HL-60 (cell line): ENCODE data around the gene SIL1.

Experiments used
- DNase-seq, 2 experiments: peaks; one replicate each; pipeline ENCODE4 v3.0.0-alpha.2; 2010 to 2020; ENCODE audit warnings: low read depth in 1 of 2, low spot score in 1 of 2
- H3K27ac ChIP-seq: fragments of 250-450 bp; sonication (Bioruptor Pico); replicated peaks from 2 replicates; pipeline ENCODE4 v1.5.1; 2020; ENCODE audit warnings: mild to moderate bottlenecking, moderate library complexity
- H3K27me3 ChIP-seq: fragments of 250-450 bp; sonication (Bioruptor Pico); 2 replicates; pipeline ENCODE4 v1.5.1; 2021; ENCODE audit warnings: mild to moderate bottlenecking, moderate library complexity; ENCODE audit not compliant: insufficient read depth, poor library complexity, severe bottlenecking
- H3K4me3 ChIP-seq: replicated peaks from 2 replicates; pipeline ENCODE4 v1.5.1; 2011; ENCODE audit warnings: mild to moderate bottlenecking, control low read depth, low read length; ENCODE audit not compliant: insufficient read depth
- CTCF ChIP-seq: IDR thresholded peaks from one replicate; pipeline ENCODE4 v1.5.1; 2011; ENCODE audit warnings: low read length, control low read depth, inconsistent platforms; ENCODE audit not compliant: insufficient read depth
- GABPA ChIP-seq: IDR thresholded peaks from 2 replicates; pipeline ENCODE4 v1.6.1; 2012; ENCODE audit warnings: low read depth
- POLR2AphosphoS5 ChIP-seq: IDR thresholded peaks from 2 replicates; pipeline ENCODE4 v1.6.1; 2012; ENCODE audit warnings: low read depth
- REST ChIP-seq: IDR thresholded peaks from 2 replicates; pipeline ENCODE4 v1.6.1; 2012; ENCODE audit warnings: low read depth; ENCODE audit not compliant: insufficient replicate concordance
- SPI1 ChIP-seq: IDR thresholded peaks from 2 replicates; pipeline ENCODE4 v1.6.1; 2012; ENCODE audit warnings: low read depth, mild to moderate bottlenecking, borderline replicate concordance

Gene SIL1

GRCh38 chr5:139019211-139019610 lies 179.0 kb downstream of the SIL1 start:
- Histone ChIP-seq H3K27ac (no peak overlapping the region), H3K4me3 (no peak overlapping the region), H3K27me3 (no peaks in the 10 kb centered on the region)
- no peak for TF ChIP-seq POLR2AphosphoS5
- no peak for DNase-seq

- no peak overlapping the region for H3K27ac ChIP-seq
- TF ChIP-seq GABPA, result no peak
- no peak for TF ChIP-seq CTCF
Observed at GRCh38 chr5:139017624-139018023, 180.5 kb downstream of the SIL1 start.

GRCh38 chr5:139016186-139016585 lies 182.0 kb downstream of the SIL1 start:
- H3K4me3 ChIP-seq, result no peak overlapping the region
- H3K27ac ChIP-seq, result no peak overlapping the region
- no peak for DNase-seq
- no peaks in the 10 kb centered on the region for H3K27me3 ChIP-seq
- TF ChIP-seq POLR2AphosphoS5 (no peak), GABPA (no peak), SPI1 (no peak), CTCF (no peak), REST (no peak)

More at GRCh38 chr5:139017624-139018023, 180.5 kb downstream of the SIL1 start:
- Histone ChIP-seq H3K4me3 (no peak overlapping the region), H3K27me3 (no peaks in the 10 kb centered on the region)
- no peak for DNase-seq

GRCh38 chr5:139014726-139015125 lies 183.4 kb downstream of the SIL1 start:
- no peaks in the 10 kb centered on the region for H3K27me3 ChIP-seq
- no peak overlapping the region for H3K4me3 ChIP-seq
- no peak overlapping the region for H3K27ac ChIP-seq
- DNase-seq, result no peak
- TF ChIP-seq CTCF, result no peak
- no peak for TF ChIP-seq REST
